ENCODE measurements around the gene CEP57. TPM values are rescaled to one million over a fixed set of nuclear protein-coding genes. Genes with fewer than 3 reads are reported as not detected.

The CEP57 gene
- total RNA-seq, 2 donors from 2014 or later: 40.6 to 46.7 TPM

GRCh38 chr11:95821640-95822039 lies 31.3 kb downstream of the CEP57 start:
- Histone ChIP-seq H3K27me3 (replicated peaks; ENCODE audit: insufficient read depth) (no peaks in the 10 kb centered on the region), H3K9me3 (no peaks in the 10 kb centered on the region), H3K4me3 (no peak overlapping the region), H3K36me3 (no peaks in the 10 kb centered on the region), H3K27ac (no peak overlapping the region), H3K4me1 (replicated peaks) (no peaks in the 10 kb centered on the region)
- 66% methylated on average over 2 of the region's 2 CpGs for WGBS
- TF ChIP-seq POLR2AphosphoS5 (IDR thresholded peaks at IDR 0.05) (no peak), POLR2A (IDR thresholded peaks at IDR 0.05) (no peak), CTCF (IDR thresholded peaks at IDR 0.05) (no peak)
- DNase-seq (ENCODE audit: low spot score): no peak
- intact Hi-C loops (cut with DNase I): no loop called here

- TF ChIP-seq POLR2AphosphoS5 (IDR thresholded peaks at IDR 0.05) (no peak), CTCF (IDR thresholded peaks at IDR 0.05) (no peak), POLR2A (IDR thresholded peaks at IDR 0.05) (no peak)
- Histone ChIP-seq H3K36me3 (no peaks in the 10 kb centered on the region), H3K9me3 (no peaks in the 10 kb centered on the region), H3K4me3 (no peak overlapping the region), H3K27ac (no peak overlapping the region), H3K4me1 (replicated peaks) (peaks cover 1% of the 10 kb centered on the region), H3K27me3 (replicated peaks; ENCODE audit: insufficient read depth) (no peaks in the 10 kb centered on the region)
- 78% methylated on average over 4 of the region's 4 CpGs for WGBS
- intact Hi-C loops (cut with DNase I): no loop called here
- DNase-seq (ENCODE audit: low spot score): no peak
Observed at GRCh38 chr11:95827696-95828095, 37.4 kb downstream of the CEP57 start.

- Histone ChIP-seq H3K9me3 (no peaks in the 10 kb centered on the region), H3K4me1 (replicated peaks) (peaks cover 6% of the 10 kb centered on the region), H3K36me3 (no peaks in the 10 kb centered on the region), H3K27ac (no peak overlapping the region), H3K4me3 (no peak overlapping the region), H3K27me3 (replicated peaks; ENCODE audit: insufficient read depth) (no peaks in the 10 kb centered on the region)
- DNase-seq (ENCODE audit: low spot score): no peak
- intact Hi-C loops (cut with DNase I): loop anchor here (10.0 kb wide), 1 partner anchor 595 kb away; no protein-coding TSS in a partner anchor
- 89% methylated on average over 1 of the region's 1 CpG for WGBS
- TF ChIP-seq POLR2AphosphoS5 (IDR thresholded peaks at IDR 0.05) (no peak), POLR2A (IDR thresholded peaks at IDR 0.05) (no peak), CTCF (IDR thresholded peaks at IDR 0.05) (no peak)
Observed at GRCh38 chr11:95829580-95830259, 39.4 kb downstream of the CEP57 start.

GRCh38 chr11:95831198-95831883 lies 41.0 kb downstream of the CEP57 start:
- WGBS: 62% methylated on average over 2 of the region's 2 CpGs
- Histone ChIP-seq H3K4me3 (no peak overlapping the region), H3K36me3 (no peaks in the 10 kb centered on the region), H3K4me1 (replicated peaks) (peaks cover 6% of the 10 kb centered on the region), H3K27me3 (replicated peaks; ENCODE audit: insufficient read depth) (no peaks in the 10 kb centered on the region), H3K9me3 (no peaks in the 10 kb centered on the region), H3K27ac (no peak overlapping the region)
- intact Hi-C loops (cut with DNase I): loop anchor here (10.0 kb wide), 1 partner anchor 593 kb away; no protein-coding TSS in a partner anchor
- TF ChIP-seq POLR2AphosphoS5 (IDR thresholded peaks at IDR 0.05) (no peak), POLR2A (IDR thresholded peaks at IDR 0.05) (no peak), CTCF (IDR thresholded peaks at IDR 0.05) (no peak)
- no peak for DNase-seq (ENCODE audit: low spot score)
